K562 (cell line): ENCODE results near the gene HYAL1. TPM values are rescaled to one million over a fixed set of nuclear protein-coding genes. Genes with fewer than 3 reads are reported as not detected.

Experiments
- ATAC-seq: fragments of 200-7000 bp; cut with Tn5 transposase; 3 replicates; pipeline ENCODE4 v1.9.1; 2020; ENCODE audit warnings: moderate library complexity
- BruUV-seq: library from RNA; stranded (reverse); fragments of 400-500 nt; replicated peaks from 2 replicates; lab custom pipeline; 2021; lab: Mats Ljungman, UMichigan
- CTCF ChIA-PET: fragments of 300-600 bp; formaldehyde crosslinking; extraction: SDS; loops from one replicate; lab custom pipeline; 2021; ENCODE audit warnings: low intra/inter-chr PET ratio; lab: Yijun Ruan, JAX
- POLR2A ChIA-PET: fragments of 300-600, 350-650 bp; sonication (Branson Sonifier 250); formaldehyde crosslinking; extraction: SDS; loops from one replicate; lab custom pipeline; 2021; ENCODE audit warnings: antibody characterized with exemption, inconsistent platforms; lab: Yijun Ruan, JAX
- DNase-seq, 4 experiments: peaks; one replicate each; pipeline versions ENCODE4 v3.0.0 to v3.0.0-alpha.2; 2011 to 2018; ENCODE audit warnings: low spot score in 3 of 4, mixed read lengths in 3 of 4; ENCODE audit errors: extremely low read depth in 1 of 4
- FAIRE-seq: peaks from 2 replicates; lab custom pipeline; 2011; peaks lifted over from hg19 to GRCh38; lab: Jason Lieb, UNC
- H2AFZ ChIP-seq: 2 replicates; pipeline ENCODE4 v1.6.0; 2011; ENCODE audit warnings: low read depth, low read length, control low read depth, inconsistent platforms
- H3K27ac ChIP-seq: fragments of 200-600 bp; 3 replicates; pipeline ENCODE4 v1.8.0; 2011; ENCODE audit warnings: low read depth, mild to moderate bottlenecking, control low read depth, inconsistent platforms, low read length, moderate library complexity, mixed read lengths; ENCODE audit errors: extremely low read depth
- H3K27me3 ChIP-seq, 2 experiments: fragments of 300-600 bp in 1 of 2; 2 replicates in 1 of 2; 3 replicates in 1 of 2; pipeline versions ENCODE4 v1.6.0 to v1.8.0; 2011; ENCODE audit warnings: inconsistent platforms in 2 of 2, low read length in 2 of 2, mild to moderate bottlenecking in 1 of 2, mixed read lengths in 1 of 2, moderate library complexity in 1 of 2; ENCODE audit not compliant: control insufficient read depth in 2 of 2, insufficient read depth in 2 of 2
- H3K36me3 ChIP-seq: fragments of 300-600 bp; 3 replicates; pipeline ENCODE4 v1.8.0; 2011; ENCODE audit warnings: mild to moderate bottlenecking, low read length, inconsistent platforms; ENCODE audit not compliant: control insufficient read depth, insufficient read depth
- H3K4me1 ChIP-seq, 2 experiments: fragments of 200-600 bp in 1 of 2; replicated peaks in 1 of 2; 2 replicates in 1 of 2; 3 replicates in 1 of 2; pipeline versions ENCODE4 v1.5.1 to v1.8.0; 2011; ENCODE audit warnings: inconsistent platforms in 2 of 2, low read length in 2 of 2, mild to moderate bottlenecking in 1 of 2, mixed read lengths in 1 of 2, moderate library complexity in 1 of 2; ENCODE audit not compliant: control insufficient read depth in 2 of 2, insufficient read depth in 2 of 2
- H3K4me2 ChIP-seq: 2 replicates; pipeline ENCODE4 v1.6.1; 2011; ENCODE audit warnings: low read length, control low read depth, inconsistent platforms, mixed read lengths; ENCODE audit not compliant: insufficient read depth
- H3K4me3 ChIP-seq: fragments of 200-600 bp; sonication (generic), shearing (Covaris generic); 2 replicates; pipeline ENCODE4 v1.5.1; 2016; ENCODE audit warnings: control low read depth, inconsistent platforms
- H3K79me2 ChIP-seq: fragments of 200-600 bp; 3 replicates; pipeline ENCODE4 v1.8.0; 2011; ENCODE audit warnings: low read length, inconsistent platforms; ENCODE audit not compliant: control insufficient read depth, insufficient read depth
- H3K9ac ChIP-seq, 2 experiments: 2 replicates each; pipeline versions ENCODE4 v1.6.0 to v1.6.1; 2011; ENCODE audit warnings: low read depth in 2 of 2, low read length in 2 of 2, control low read depth in 1 of 2, inconsistent platforms in 1 of 2, mild to moderate bottlenecking in 1 of 2, mixed read lengths in 1 of 2; ENCODE audit not compliant: insufficient read depth in 1 of 2
- H3K9me1 ChIP-seq: one replicate; pipeline ENCODE4 v1.6.0; 2011; ENCODE audit warnings: inconsistent platforms, mild to moderate bottlenecking, low read length, moderate library complexity; ENCODE audit not compliant: control insufficient read depth, insufficient read depth
- H3K9me3 ChIP-seq: replicated peaks from 2 replicates; pipeline ENCODE4 v1.5.1; 2011; ENCODE audit warnings: low read depth, low read length, inconsistent platforms; ENCODE audit not compliant: control insufficient read depth, insufficient read depth
- H4K20me1 ChIP-seq: replicated peaks from 2 replicates; pipeline ENCODE4 v1.6.1; 2011; ENCODE audit warnings: low read length, inconsistent platforms, mixed read lengths; ENCODE audit not compliant: control insufficient read depth, insufficient read depth
- CHD1 ChIP-seq: fragments of 200-600 bp; sonication (generic); IDR thresholded peaks from one replicate; pipeline ENCODE4 v1.6.1; 2012; ENCODE audit warnings: mild to moderate bottlenecking, moderate library complexity, low read length, inconsistent platforms
- EZH2 ChIP-seq: IDR thresholded peaks from 2 replicates; pipeline ENCODE4 v1.6.1; 2012; ENCODE audit warnings: low read depth, mild to moderate bottlenecking, inconsistent platforms, low read length, borderline replicate concordance
- HSF4 ChIP-seq: fragments of 250-450 bp; sonication (Bioruptor Pico); IDR thresholded peaks from 2 replicates; pipeline ENCODE4 v2.1.2; 2022; ENCODE audit warnings: mild to moderate bottlenecking, moderate library complexity, borderline replicate concordance
- YY1 ChIP-seq, 3 experiments: IDR thresholded peaks; 2 replicates each; pipeline ENCODE4 v1.6.1; 2011; ENCODE audit warnings: low read length in 2 of 3, mild to moderate bottlenecking in 2 of 3, moderate library complexity in 2 of 3, borderline replicate concordance in 1 of 3, control low read depth in 1 of 3, low read depth in 1 of 3; ENCODE audit not compliant: insufficient read depth in 3 of 3, insufficient replicate concordance in 2 of 3, control insufficient read depth in 1 of 3, insufficient read length in 1 of 3; ENCODE audit errors: extremely low read depth in 1 of 3
- WGBS: fragments of 100-300 bp; shearing (Covaris generic); methylation state at CpG from one replicate; pipeline ENCODE4 v1.1.6; 2016; ENCODE audit warnings: low coverage, mixed read lengths; ENCODE audit not compliant: insufficient coverage; ENCODE audit errors: missing lambda C conversion rate; 5-methylcytosine and 5-hydroxymethylcytosine counted together
- in situ Hi-C: fragments of 300-500 bp; cut with MboI; formaldehyde crosslinking; loops from 4 replicates; pipeline ENCODE4 v1.15.0; 2018; ENCODE audit warnings: inconsistent platforms, mixed read lengths
- intact Hi-C: fragments of 100-400 bp; cut with micrococcal nuclease; formaldehyde crosslinking; loops from 2 replicates; pipeline ENCODE4 v1.14.2; 2022
- polyA plus RNA-seq, 8 experiments: library from polyadenylated mRNA; depleted of rRNA in 4 of 8; stranded (reverse) in 5 of 8; unstranded in 3 of 8; fragments of >200 nt; fragmentation: Nextera tagmentation in 2 of 8; fragmentation: Illumina TruSeq in 1 of 8; extraction: Ambion mirVana in 2 of 8; extraction: Trizol in 1 of 8; gene quantifications; 2 replicates each; pipeline versions ENCODE4 v1.2.1 to v1.2.3, GENCODE V29; 2011 to 2014; ENCODE audit warnings: inconsistent platforms in 1 of 8, missing spikeins in 1 of 8
- total RNA-seq, 7 experiments: library from RNA; depleted of rRNA in 6 of 7; stranded (reverse); fragments of >200 nt in 6 of 7; fragmentation: Illumina TruSeq in 2 of 7; extraction: Trizol in 2 of 7; gene quantifications; 2 replicates each; pipeline versions ENCODE4 v1.2.1 to v1.2.3, GENCODE V29; 2011 to 2021; ENCODE audit warnings: low replicate concordance in 1 of 7

Gene HYAL1
- total and polyA plus RNA-seq, 9 of the 15 experiments (the other 6 are each of a cell fraction or from before 2014, with no cell fraction given): 1.4 to 8.5 (median 4.7) TPM

DNA sequence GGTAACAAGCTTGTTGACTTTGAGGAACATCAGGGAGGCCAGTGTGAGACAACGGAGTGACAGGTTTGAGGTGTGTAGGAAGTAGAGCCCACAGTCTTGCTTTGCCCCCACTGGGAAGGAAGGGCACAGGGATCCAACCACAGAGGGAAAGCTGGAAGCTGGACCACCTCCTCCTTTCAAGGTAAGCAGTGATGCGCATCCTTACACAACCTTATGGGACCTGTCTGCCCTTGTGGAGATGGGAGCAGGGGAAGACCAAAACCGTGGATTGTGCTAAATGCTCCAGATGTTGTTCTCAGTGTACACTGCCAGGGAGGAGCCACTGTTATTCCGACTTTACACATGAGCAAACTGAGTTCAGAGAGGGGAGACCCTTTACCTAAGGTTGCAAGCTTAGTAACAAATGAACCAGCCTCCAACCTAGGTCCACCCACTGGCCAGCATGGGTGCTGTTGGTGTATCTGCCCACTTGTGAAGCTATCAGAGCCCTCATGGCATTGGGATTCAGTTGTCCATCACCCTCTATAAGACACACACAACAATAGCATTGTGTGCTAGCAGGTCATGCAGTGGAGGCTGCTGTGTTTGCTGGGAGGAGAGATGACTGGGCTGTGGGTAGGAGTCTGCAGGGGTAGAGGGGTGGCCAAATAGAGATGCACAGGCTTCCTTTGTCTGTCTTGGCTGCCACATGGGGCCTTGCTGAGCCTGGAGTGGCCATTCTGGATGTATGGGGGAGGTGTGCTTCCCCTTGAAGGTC lies 25.1 kb downstream of the HYAL1 start:
- Histone ChIP-seq H3K36me3 (no peaks in the 10 kb centered on the region), H3K79me2 (no peaks in the 10 kb centered on the region), H3K9ac (peak overlapping the region in 1 of 2 experiments; percentile 35; a peak in 2 of 4 replicates), H3K4me3 (no peak overlapping the region), H4K20me1 (no peaks in the 10 kb centered on the region), H3K9me3 (no peaks in the 10 kb centered on the region), H3K27me3 (no peaks in the 10 kb centered on the region), H2AFZ (no peak overlapping the region), H3K27ac (no peak overlapping the region), H3K4me2 (no peak overlapping the region), H3K9me1 (no peaks in the 10 kb centered on the region), H3K4me1 (peaks cover under 1 to 28% of the 10 kb centered on the region in 2 experiments; a peak in 3 of 5 replicates)
- POLR2A ChIA-PET: interaction anchor here (0.6 to 0.9 kb wide), 4 partner anchors 10 to 35 kb away, joined by 3 to 4 read pairs (median 3); no protein-coding TSS in a partner anchor
- in situ Hi-C loops: no loop called here
- DNase-seq (no peak), ATAC-seq (no peak), FAIRE-seq (no peak)
- 0% methylated on average over 3 of the region's 4 CpGs for WGBS
- BruUV-seq: no TSS peak
- CTCF ChIA-PET: no interaction called here
- intact Hi-C loops: no loop called here
- no peak for TF ChIP-seq EZH2
- TF ChIP-seq HSF4: no peak
- no peak for TF ChIP-seq YY1 (IDR thresholded peaks at IDR 0.05; ENCODE audit: borderline replicate concordance in 1 of 3, control insufficient read depth in 1 of 3, extremely low read depth in 1 of 3, insufficient read depth in 3 of 3, insufficient read length in 1 of 3, insufficient replicate concordance in 2 of 3, low read depth in 1 of 3, low read length in 2 of 3)
- TF ChIP-seq CHD1: no peak
